UCSD-AML1 (cell line): ENCODE measurements around the gene PYGM.

Source experiments
- DNase-seq: peaks from one replicate; lab custom pipeline; 2025; ENCODE audit not compliant: unreplicated experiment; lab: John Stamatoyannopoulos, UW

PYGM gene

DNA sequence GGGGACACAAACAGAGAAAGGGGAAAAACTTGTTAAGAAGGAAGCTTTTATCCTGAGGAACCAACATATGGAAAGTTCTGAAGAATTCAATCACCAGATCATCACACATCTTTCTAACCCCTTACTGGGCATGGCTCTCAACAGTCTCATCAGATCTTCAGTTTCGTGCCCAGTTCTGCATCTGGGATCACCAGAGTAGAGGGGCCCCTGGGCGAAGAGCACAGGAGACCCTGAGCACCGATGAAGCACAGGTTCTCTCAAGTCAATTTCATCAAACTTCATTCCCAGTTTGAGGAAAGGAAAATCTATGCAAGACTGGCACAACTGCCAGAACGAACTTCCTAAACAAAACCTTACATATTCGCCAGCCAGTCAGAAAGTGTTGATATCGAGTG lies 8.5 kb upstream of the PYGM start:
- DNase-seq: no peak

DNA sequence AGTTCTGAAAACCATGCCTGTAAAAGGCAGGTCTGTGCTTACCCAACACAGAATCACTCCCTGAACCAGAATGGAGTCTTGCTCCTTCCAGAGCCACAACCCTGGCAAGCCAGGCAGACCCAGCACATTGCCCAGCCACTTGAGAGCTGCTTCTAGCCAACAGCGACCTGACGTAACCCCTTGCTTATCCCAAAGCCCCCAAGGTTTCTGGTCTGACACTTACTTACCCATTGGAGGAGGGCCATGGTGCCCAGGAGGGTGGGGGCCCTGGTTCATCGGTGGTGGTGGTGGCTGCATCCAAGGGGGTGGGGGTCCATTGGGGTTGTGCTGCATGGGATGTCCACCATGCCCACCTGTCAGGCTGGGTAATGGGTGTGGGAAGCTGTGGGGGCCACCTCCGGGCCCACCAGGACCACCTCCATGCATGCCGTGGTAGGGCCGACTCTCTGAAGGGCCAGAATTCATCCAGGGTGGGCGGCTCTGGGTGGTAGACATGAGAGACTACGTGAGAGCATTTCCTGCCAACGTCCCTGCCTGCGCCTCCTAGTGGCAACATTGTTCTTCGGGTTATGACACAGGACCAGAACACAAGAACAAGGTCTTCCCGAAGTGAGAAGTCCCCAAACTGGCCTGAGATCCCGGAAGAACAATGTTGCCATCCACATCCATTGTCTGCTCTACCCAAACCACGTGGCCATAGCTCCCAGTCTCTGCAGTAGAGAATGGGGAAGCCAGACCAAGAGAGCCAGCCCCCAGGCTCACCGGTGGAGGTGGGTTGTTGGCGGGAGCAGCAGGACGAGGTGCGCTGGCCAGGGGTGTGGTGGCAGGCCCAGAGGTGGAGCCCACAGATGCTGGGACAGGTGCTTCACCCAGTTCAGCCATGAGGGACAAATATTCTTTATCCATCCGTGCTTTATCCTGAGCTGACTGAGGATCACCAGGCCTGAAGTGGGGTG lies 7.8 kb upstream of the PYGM start:
- peak; percentile 60 for DNase-seq

DNA sequence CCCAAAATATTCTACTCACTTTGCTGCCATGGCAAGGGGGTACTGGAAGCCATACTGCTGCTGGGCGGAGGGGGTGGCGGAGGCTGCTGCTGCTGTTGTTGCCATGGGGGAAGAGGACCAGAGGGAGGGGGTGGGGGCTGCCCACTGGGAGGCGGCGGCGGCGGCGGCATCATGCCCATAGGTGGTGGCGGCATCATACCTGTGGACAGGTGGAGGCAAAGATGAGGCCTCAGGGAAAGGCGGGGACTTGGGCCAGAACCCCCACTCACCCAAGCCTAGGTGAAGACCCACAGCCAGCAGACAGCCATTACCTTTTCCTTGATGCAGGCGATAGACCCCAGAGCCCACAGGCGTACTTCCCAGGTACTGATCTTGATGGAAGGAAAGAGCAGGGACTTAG lies 7.1 kb upstream of the PYGM start:
- no peak for DNase-seq

DNA sequence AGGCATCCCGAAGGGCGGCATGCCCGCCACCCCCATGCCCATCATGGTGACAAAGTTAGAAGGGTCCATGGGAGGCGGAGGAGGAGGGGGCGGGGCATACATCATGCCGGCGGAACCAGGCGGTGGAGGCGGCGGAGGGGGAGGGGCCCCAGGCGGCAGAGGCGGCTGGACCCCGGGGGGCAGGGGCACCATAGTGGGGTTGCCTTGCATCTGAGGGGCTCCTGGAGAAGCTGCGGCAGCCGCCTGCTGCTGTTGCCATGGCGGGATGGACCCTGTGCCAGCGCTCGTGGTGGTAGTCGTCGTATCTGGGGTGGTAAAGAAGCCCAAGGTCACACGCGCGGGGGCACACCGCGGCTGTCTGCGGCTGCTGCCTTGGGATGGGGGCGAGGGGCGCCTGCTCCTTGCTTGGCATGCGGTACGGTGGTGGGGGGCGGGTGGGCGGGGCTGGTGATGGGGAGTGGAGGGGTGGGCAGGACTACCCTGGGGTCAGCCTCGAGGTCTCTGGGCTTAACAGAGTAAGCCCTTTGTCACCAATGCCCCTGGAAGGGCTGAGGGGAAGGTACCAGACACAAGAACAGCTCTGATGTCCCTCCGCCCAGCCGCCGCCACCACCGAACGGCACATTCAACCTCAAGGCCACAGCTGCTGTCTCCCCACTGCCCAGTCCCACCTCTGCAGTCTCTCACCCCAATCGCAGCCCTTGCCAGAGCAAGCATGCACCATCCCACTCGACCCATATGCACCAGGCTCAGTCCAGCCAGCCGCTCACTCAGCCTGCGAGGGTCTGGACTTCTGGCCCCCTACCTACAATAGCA lies 6.3 kb upstream of the PYGM start:
- no peak for DNase-seq

DNA sequence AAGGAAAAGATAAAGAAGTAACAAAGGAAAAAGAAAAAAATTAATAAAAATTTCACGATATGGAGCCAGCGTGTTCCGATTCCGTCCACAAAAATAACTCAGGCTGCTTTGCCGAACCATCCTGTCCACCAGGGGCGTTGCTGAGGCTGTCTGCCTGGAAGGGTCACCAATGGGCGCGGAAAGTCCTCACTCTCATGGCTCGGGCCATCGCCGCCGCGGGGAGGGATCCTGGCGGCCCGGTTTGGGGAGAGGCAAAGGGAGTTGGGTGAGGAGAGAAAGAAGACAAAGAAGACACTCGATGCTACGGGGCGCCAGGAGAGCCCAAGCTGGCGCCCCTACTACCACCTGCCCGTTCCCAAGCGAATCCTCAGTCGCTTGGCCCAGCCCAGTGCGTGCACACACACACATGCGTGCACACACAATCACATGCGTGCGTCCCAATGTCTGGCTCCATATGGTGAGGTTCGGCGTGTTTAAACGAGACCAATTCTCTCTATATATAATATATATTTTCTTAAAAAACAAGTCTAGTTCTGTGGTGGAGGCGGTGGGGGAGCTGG lies 5.6 kb upstream of the PYGM start:
- DNase-seq: no peak

DNA sequence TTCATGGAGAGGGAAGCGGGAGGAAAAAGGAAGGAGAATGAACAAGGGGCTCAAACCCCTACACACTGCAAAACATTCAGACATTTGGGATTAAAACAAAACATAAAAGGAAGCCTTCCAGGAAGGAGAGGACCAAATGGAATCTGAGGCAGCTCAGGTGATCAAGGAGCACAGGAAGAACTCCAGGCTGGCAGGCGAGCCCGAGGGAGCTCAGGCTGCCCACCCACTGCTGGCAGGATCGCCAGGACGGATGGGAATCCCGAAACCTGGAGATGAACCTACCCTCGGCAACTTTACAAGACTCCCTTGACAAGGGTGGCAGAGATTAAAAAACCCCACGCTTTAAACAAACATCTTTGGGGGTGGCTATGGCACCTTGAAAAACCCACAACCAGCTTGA lies 5.0 kb upstream of the PYGM start:
- no peak for DNase-seq

DNA sequence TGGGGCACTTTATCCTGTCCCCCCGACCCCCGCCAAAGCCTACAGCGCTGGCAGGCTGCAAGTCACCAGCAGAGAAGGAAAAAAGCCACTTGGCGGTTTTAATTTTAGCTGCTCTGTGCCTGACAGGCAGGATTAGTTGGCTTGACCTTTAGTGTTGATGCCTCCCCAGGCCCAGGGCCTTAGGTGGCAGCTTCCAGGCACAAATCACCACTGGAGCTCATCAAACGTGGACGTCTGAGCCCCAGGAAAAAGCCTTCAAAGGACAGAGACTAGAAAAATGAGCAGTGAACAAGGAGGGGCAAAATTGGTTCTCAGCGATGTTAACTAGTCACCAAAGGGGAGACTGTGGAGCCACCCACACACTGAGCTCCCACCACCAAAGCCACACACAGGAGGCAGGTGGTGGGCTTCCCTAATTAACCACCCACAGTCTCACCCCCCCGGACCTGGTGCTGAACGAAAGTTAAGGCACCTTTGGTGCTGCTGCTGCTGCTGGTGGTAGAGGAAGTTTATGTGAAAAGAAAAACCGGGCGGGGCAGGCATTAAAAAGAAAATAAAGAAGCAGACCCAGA lies 4.4 kb upstream of the PYGM start:
- no peak for DNase-seq

DNA sequence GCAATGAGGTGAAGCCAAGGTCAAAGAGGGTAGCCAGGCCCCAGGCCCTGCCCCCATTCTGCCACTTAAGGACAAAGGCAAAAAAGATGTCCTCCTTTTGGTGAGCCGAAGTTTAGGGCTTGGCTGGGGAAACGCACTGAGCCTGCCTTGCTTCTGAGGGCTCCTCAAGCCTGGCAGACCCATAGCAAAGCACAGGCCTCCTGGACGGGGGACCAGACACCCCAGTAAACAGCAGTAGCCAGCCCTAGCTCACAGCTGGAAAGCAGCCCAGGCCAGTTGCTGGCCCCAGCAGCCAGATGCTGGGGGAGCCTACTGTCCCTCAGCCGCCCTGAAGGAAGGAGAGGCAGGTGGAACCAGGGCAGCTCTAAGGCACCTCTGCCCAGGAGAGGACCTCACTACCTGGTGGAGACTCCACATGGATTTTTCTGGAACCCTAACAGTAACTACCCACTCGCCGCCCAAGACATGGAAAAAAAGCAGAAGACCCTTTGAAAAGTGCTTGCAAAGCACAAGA lies 3.8 kb upstream of the PYGM start:
- no peak for DNase-seq

DNA sequence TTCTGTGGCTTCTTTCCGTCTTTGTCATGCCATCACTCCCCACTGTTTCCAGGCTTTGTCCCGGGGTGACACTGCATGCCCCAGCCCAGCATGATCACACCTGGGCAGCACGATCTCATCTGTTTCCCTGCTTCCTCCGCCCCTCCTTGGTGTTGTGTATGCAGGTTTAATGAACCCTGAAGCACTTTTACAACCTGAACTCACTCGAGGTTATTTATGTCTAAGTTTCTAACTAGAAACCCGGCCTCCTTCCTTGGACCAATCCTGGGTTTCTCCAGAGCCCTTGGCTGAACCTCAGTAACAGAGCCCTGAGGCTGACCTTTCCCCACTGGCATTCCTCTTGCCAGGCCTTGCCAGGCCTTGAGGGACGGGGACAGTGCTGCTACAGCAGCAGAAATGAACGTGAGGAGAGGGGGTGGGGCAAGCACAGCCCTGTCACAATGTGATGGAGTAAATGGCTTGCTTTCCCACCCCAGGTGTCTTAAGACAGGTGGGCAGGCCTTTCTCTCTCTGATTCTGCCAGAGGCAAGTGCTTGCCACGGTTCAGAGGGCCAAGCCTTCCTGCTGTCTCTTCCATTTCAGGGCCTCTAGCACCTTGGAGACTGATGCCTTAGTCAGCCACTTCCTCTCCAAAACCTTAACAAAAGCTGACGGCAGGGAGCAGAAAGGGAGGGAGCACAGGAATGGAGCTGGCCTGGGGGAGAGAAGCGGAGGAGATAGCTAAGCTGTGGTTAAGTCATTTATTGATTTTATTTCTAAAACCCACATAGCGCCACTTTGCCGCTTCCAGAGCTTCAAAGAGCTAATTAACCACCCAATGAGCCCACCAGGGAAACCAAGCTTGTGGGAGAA lies 3.1 kb upstream of the PYGM start:
- DNase-seq: peak; percentile 47

DNA sequence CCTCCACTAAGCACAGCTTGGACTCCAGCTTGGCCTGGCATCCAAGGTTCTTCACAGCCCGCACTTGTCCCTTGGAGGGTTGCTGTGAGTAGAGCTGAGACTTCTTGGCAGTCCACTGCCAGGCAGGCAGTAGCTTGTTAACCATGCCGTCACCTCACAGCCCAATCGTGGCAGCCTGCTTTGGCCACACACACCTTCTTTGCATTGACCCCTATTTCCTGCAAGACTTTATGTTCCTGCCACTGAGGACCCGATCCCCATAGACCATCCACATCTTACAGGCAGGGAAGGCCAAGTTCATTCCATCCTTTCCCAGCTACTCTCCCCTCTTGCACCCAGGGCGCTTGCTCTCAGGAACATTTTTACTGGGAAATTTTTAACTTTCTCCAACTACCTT lies 2.5 kb upstream of the PYGM start:
- no peak for DNase-seq

DNA sequence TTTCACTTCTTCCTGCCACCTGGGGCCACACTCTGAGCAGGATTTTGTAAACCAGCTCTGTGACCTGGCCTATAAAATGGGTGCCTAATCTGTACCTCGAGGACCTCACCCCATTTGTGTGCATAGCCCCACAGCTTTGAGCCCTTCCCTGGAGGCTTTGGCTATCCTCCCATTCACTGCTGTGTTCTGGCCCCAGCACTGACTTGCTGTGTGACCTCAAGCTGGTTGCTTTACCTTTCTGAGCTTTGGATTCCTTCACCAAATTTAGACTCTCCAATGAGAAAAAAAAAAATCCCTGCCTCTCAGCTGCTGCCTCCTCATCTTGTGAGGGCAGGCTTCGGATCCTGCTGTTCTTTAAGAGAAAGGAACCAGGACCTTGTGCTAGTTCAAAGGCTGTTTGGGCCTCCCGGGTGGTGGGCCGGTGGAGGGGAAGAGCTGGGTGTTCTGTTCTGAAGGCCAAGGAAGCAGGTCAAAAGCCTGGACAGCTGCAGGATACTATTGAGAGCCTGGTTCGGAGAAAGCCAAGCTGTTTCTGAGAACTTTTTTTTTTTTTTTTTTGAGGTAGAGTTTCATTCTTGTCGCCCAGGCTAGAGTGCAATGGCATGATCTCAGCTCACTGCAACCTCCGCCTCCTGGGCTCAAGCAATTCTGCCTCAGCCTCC lies 1.1 kb upstream of the PYGM start:
- DNase-seq: no peak

DNA sequence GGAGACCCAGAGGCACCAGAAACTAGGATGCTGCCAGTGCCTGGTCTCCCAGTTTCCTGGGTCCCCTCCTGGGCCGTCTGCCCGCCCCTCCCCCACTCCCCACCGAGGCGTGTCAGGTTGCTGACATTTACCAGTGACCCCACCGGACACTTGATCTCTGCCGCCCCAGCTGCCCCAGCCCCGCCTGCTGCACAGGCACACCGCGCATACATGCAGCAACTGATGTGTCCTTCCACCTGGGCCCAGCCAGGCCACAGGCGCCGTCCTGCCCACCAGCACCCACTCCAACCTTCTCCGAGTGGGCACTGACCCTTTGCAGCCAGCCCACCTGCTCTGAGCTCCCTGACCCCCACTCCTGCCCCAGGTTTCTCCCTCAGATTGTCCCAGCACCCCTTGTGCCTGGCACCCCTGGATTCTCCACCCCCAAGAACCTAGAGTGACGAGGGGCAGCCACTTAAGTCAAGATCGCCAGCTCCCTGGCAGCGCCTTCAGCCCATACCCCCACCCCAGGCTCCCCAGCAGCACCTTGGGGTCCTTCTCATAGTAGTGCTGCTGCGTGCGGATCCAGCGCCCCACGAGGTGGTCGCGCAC lies 548 bp downstream of the PYGM start:
- DNase-seq: no peak

DNA sequence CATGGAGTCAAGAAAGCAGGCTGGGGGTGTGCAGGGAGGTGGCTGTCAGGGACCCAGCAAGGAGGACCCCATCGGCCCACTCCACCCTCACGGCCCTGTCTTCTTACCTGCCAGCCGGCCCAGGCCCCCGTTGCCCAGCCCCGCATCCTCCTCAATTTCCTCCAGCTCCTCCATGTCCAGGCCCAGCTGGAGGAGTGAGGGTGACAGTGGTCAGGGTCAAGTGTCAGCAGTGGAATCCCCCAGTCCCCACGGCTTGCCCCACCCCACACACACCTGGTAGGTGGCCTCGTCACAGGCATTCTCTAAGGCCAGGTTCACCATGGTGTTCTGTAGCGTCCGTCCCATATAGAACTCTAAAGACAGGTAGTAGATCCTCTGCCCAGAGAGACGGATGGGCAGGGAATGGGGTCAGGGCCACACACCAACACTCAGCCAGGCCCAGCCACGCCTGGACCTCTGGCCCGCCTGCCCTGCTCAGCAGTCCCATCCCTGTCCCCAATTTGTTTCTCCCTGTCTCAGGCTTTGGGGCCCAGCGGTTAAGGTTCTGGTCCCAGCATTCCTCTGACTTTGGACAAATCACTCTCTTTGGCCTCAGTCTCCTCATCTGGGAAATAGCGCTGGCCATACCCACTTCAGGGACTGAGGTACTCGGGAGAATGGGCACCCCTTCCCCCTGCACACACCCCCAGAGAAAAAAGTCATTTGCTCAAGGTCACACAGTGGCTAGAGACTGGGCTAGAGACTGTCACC lies 1.3 kb downstream of the PYGM start:
- no peak for DNase-seq

DNA sequence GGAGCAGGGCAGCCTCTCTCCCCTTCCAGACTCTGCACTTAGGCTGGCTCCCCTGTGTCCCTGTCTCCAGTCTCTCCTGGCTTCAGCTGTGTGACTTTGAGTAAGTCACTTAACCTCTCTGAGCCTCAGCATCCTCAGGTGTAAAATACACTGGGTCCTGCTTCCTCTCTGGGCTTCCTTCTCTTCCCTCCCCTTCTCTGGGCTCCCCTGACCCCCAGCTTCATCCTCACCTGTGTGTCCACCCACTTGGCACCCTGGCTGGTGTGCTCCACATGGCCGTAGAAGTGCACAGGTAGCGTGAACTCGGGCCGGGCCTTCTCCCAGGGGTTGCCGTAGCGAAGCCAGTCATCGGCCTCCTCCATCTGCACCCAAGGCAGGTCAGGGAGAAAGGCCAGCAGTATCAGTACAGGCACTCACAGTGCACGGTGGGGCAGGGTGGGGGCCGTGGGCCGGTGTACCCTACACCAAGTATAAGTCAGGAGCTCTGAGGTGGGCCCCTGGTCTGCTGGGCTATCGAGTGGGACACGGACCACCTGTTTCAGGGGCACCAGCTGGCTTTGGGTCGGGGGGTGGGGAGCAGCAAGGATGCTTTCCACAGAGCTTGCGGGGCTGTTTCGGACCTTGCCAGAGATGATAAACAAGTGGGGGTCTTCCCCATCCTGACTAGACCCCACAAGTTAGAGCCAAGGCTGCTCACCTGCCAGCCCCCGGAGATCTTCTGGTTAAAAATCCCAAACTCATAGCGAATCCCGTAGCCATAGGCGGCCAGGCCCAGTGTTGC lies 2.0 kb downstream of the PYGM start:
- no peak for DNase-seq

DNA sequence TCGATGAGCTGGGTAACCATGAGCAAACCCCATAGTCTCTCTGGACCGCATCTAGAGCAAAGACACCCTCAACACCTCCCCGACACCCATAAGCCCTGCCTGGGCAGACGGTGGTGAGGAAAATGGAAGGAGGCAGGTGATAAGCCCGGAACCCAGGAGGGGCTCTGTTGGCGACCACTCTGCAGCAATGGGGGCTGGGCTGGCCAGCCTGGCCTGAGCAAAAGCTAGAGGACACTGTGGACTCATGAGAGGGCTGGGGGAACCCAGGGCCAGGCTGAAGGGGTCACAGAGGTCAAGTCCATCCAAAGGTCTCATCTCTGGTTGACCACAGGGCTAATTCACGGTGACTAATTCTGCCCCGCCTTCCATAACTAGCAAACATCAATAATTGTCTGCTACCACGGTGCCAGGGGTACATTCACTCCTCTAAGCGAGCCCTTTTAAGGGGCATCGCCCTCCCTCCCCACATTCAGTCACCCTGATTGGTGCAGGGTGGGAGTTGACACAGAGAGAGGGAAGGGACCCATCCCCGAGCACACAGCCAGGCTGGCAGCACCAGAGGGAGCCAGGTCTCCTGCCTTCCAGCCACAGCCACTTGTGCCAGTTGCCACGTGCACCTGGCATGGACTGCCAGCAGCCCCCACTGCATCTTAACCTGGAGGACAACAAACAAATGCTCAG lies 4.0 kb downstream of the PYGM start:
- no peak for DNase-seq

DNA sequence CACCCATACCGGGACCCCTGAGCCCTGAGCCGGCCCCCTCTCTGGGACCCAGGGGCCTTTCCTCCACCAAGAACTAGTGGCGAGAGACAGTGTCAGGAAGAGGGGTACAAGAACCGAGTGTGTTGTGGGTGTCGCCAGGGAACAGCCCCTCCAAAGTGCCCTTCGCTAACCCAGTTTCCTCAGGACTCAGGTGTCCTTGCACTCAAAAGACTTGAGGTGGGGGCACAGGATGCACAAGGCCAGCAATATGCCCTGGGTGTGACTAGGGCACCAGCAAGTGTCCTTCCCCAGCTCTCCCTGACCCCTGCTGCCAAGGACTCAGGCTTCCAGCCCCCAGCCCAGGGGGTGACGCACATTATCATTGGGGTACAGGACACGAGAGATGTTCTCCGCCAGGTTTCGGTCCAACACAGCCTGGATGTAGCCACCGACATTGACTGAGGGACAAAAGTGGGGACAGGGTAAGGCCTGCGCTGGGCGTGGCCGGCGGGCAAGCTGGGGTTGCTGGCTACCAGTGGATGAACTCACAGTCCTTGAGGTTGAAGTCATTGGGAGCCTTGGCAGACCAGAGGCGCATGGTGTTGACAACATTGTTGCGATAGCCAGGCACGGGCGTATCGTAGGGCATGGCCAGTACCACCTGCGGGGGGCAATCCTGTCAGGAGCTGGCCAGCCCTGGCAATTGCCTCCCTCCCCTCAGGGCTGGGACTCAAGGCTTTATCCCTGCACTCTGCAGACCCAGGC lies 4.7 kb downstream of the PYGM start:
- no peak for DNase-seq
